ENCODE results near the gene LARGE1. TPM values are rescaled to one million over a fixed set of nuclear protein-coding genes. Genes with fewer than 3 reads are reported as not detected.

Gene LARGE1
- polyA plus RNA-seq, 1 experiment, result 8.5 TPM

- no peak overlapping the region for H3K4me3 ChIP-seq (ENCODE audit: low read depth, low read length)
- TF ChIP-seq, protein P1, sequence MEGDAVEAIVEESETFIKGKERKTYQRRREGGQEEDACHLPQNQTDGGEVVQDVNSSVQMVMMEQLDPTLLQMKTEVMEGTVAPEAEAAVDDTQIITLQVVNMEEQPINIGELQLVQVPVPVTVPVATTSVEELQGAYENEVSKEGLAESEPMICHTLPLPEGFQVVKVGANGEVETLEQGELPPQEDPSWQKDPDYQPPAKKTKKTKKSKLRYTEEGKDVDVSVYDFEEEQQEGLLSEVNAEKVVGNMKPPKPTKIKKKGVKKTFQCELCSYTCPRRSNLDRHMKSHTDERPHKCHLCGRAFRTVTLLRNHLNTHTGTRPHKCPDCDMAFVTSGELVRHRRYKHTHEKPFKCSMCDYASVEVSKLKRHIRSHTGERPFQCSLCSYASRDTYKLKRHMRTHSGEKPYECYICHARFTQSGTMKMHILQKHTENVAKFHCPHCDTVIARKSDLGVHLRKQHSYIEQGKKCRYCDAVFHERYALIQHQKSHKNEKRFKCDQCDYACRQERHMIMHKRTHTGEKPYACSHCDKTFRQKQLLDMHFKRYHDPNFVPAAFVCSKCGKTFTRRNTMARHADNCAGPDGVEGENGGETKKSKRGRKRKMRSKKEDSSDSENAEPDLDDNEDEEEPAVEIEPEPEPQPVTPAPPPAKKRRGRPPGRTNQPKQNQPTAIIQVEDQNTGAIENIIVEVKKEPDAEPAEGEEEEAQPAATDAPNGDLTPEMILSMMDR (IDR thresholded peaks at IDR 0.05; ENCODE audit: insufficient read depth, low read depth, low read length), result no peak
- ChIA-PET CTCF (no interaction called here), POLR2A (no interaction called here)
- H3K27me3 ChIP-seq (ENCODE audit: control insufficient read depth, insufficient read depth, low read length), result no peaks in the 10 kb centered on the region
- H3K36me3 ChIP-seq (ENCODE audit: control insufficient read depth, insufficient read depth, low read length), result no peaks in the 10 kb centered on the region
- DNase-seq (ENCODE audit: low read depth), result no peak
Observed at GRCh38 chr22:33240888-33241475, 679.3 kb downstream of the LARGE1 start.

GRCh38 chr22:33232071-33232470, 688.2 kb downstream of the LARGE1 start:
- H3K27me3 ChIP-seq (ENCODE audit: control insufficient read depth, insufficient read depth, low read length), result no peaks in the 10 kb centered on the region
- CTCF ChIA-PET, result no interaction called here

DNA sequence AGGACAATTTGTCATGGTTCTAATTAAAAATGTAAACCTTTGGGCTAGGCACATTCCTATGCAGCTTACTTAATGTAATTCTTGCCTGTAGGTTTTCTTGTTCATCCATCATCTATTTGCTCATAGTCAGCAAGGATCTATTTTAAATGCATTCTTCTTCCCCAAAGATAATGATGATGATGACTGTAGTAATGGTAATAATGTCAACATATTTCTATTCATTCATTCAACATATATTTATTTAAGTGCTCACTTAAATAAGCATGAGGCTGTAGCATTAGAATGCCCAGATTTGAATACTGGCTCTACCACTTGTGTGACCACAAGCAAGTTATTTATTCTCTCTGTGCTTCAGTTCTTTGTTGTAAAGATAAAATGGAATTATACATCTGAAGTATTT, 692.5 kb downstream of the LARGE1 start:
- DNase-seq (ENCODE audit: low read depth), result no peak
- ChIA-PET POLR2A (no interaction called here), CTCF (interaction anchor here (1.0 kb wide), 1 partner anchor 9 kb away, joined by 3 read pairs; no protein-coding TSS in a partner anchor)
- no peak overlapping the region for H3K4me3 ChIP-seq (ENCODE audit: low read depth, low read length)
- H3K27me3 ChIP-seq (ENCODE audit: control insufficient read depth, insufficient read depth, low read length), result no peaks in the 10 kb centered on the region
- H3K36me3 ChIP-seq (ENCODE audit: control insufficient read depth, insufficient read depth, low read length), result no peaks in the 10 kb centered on the region
- TF ChIP-seq, protein P1 (IDR thresholded peaks at IDR 0.05; ENCODE audit: insufficient read depth, low read depth, low read length), result no peak

More at GRCh38 chr22:33232071-33232470, 688.2 kb downstream of the LARGE1 start:
- TF ChIP-seq, protein P1 (IDR thresholded peaks at IDR 0.05; ENCODE audit: insufficient read depth, low read depth, low read length), result no peak
- no peaks in the 10 kb centered on the region for H3K36me3 ChIP-seq (ENCODE audit: control insufficient read depth, insufficient read depth, low read length)
- no peak overlapping the region for H3K4me3 ChIP-seq (ENCODE audit: low read depth, low read length)
- POLR2A ChIA-PET, result no interaction called here
- DNase-seq (ENCODE audit: low read depth), result no peak

- no peaks in the 10 kb centered on the region for H3K27me3 ChIP-seq (ENCODE audit: control insufficient read depth, insufficient read depth, low read length)
- H3K36me3 ChIP-seq (ENCODE audit: control insufficient read depth, insufficient read depth, low read length), result no peaks in the 10 kb centered on the region
- TF ChIP-seq, protein P1 (IDR thresholded peaks at IDR 0.05; ENCODE audit: insufficient read depth, low read depth, low read length), result no peak
- H3K4me3 ChIP-seq (ENCODE audit: low read depth, low read length), result no peak overlapping the region
- ChIA-PET POLR2A (no interaction called here), CTCF (interaction anchor here (0.6 kb wide), 1 partner anchor 12 kb away, joined by 3 read pairs; no protein-coding TSS in a partner anchor)
- DNase-seq (ENCODE audit: low read depth), result no peak
Observed at GRCh38 chr22:33224841-33225240, 695.4 kb downstream of the LARGE1 start.

Small RNA genes within 50 kb of the gene (small RNA-seq; reads per million reads assigned to genes)
- gene MIR4764 (ENCODE audit: insufficient read length, low read depth, low replicate concordance), result not detected
- not detected for gene SNORA50B (ENCODE audit: insufficient read length, low read depth, low replicate concordance)

Data from BJ (cell line).